GM23338 (cell line): ENCODE measurements around the gene PTPRN2. TPM values are rescaled to one million over a fixed set of nuclear protein-coding genes. Genes with fewer than 3 reads are reported as not detected.

Source experiments
- ATAC-seq: fragments of 200-7000 bp; cut with Tn5 transposase; 3 replicates; pipeline ENCODE4 v1.9.1; 2020
- DNase-seq: peaks from one replicate; pipeline ENCODE4 v3.0.0-alpha.2; 2015; ENCODE audit warnings: low spot score
- H2AFZ ChIP-seq: fragments of 200-600 bp; sonication (generic); 2 replicates; pipeline ENCODE4 v1.8.0; 2016; ENCODE audit warnings: antibody characterized with exemption, mild to moderate bottlenecking, moderate library complexity
- H3F3A ChIP-seq: fragments of 200-600 bp; sonication (generic); replicated peaks from 2 replicates; pipeline ENCODE4 v1.8.0; 2017; ENCODE audit warnings: antibody characterized with exemption, mixed run types, low read depth
- H3K27ac ChIP-seq: fragments of 200-600 bp; sonication (generic); 2 replicates; pipeline ENCODE4 v1.6.1; 2016; ENCODE audit warnings: low read depth
- H3K27me3 ChIP-seq: fragments of 200-600 bp; sonication (generic); 2 replicates; pipeline ENCODE4 v1.8.0; 2016; ENCODE audit warnings: mild to moderate bottlenecking, mixed run types, moderate library complexity; ENCODE audit not compliant: insufficient read depth
- H3K36me3 ChIP-seq: fragments of 200-600 bp; sonication (generic); 2 replicates; pipeline ENCODE4 v1.8.0; 2016; ENCODE audit warnings: mild to moderate bottlenecking; ENCODE audit not compliant: insufficient read depth
- H3K4me1 ChIP-seq: fragments of 200-600 bp; sonication (generic); 2 replicates; pipeline ENCODE4 v1.8.0; 2016; ENCODE audit warnings: mild to moderate bottlenecking, moderate library complexity; ENCODE audit not compliant: insufficient read depth
- H3K4me2 ChIP-seq: fragments of 200-600 bp; sonication (generic); 2 replicates; pipeline ENCODE4 v1.7.1; 2017; ENCODE audit warnings: mixed run types
- H3K4me3 ChIP-seq: fragments of 200-600 bp; sonication (generic); 2 replicates; pipeline ENCODE4 v1.6.1; 2016; ENCODE audit warnings: mixed run types
- H3K79me2 ChIP-seq: fragments of 200-600 bp; sonication (generic); replicated peaks from 2 replicates; pipeline ENCODE4 v1.8.0; 2017; ENCODE audit warnings: mild to moderate bottlenecking; ENCODE audit not compliant: insufficient read depth
- H3K9me2 ChIP-seq: fragments of 200-600 bp; sonication (generic); 2 replicates; pipeline ENCODE4 v1.8.0; 2017; ENCODE audit not compliant: insufficient read depth
- H4K20me1 ChIP-seq: fragments of 200-600 bp; sonication (generic); replicated peaks from 2 replicates; pipeline ENCODE4 v1.8.0; 2017; ENCODE audit warnings: mild to moderate bottlenecking; ENCODE audit not compliant: insufficient read depth
- H3K27ac Mint-ChIP-seq: 2 replicates; pipeline ENCODE4 v1.8.0; 2020; ENCODE audit warnings: inconsistent platforms, mild to moderate bottlenecking, moderate library complexity, mixed read lengths
- H3K27me3 Mint-ChIP-seq: 3 replicates; pipeline ENCODE4 v1.8.0; 2022; ENCODE audit warnings: low read depth, mild to moderate bottlenecking, moderate library complexity, mixed read lengths, inconsistent platforms; ENCODE audit not compliant: insufficient read depth, poor library complexity
- H3K36me3 Mint-ChIP-seq: 3 replicates; pipeline ENCODE4 v1.8.0; 2021; ENCODE audit warnings: low read depth, mild to moderate bottlenecking, inconsistent platforms, moderate library complexity, mixed read lengths
- H3K4me1 Mint-ChIP-seq: 3 replicates; pipeline ENCODE4 v1.8.0; 2020; ENCODE audit warnings: mild to moderate bottlenecking, inconsistent platforms, mixed read lengths
- H3K4me3 Mint-ChIP-seq: 3 replicates; pipeline ENCODE4 v1.8.0; 2021; ENCODE audit warnings: moderate library complexity, mild to moderate bottlenecking, inconsistent platforms, mixed read lengths
- H3K9me3 Mint-ChIP-seq: 3 replicates; pipeline ENCODE4 v1.8.0; 2020; ENCODE audit warnings: moderate library complexity, mild to moderate bottlenecking, inconsistent platforms, mixed read lengths
- CREB1 ChIP-seq: fragments of 250-450 bp; sonication (Bioruptor Pico); IDR thresholded peaks from 2 replicates; pipeline ENCODE4 v1.5.0; 2020; ENCODE audit warnings: low read depth, mild to moderate bottlenecking, moderate library complexity
- EZH2phosphoT487 ChIP-seq: fragments of 200-600 bp; sonication (generic); IDR thresholded peaks from one replicate; pipeline ENCODE4 v1.8.1; 2018; ENCODE audit warnings: antibody characterized with exemption; ENCODE audit not compliant: unreplicated experiment
- NANOG ChIP-seq: IDR thresholded peaks from 2 replicates; pipeline ENCODE4 v1.6.1; 2016; ENCODE audit warnings: antibody characterized with exemption, borderline replicate concordance
- STAT1 ChIP-seq: IDR thresholded peaks from one replicate; pipeline ENCODE4 v1.6.1; 2016; ENCODE audit warnings: antibody characterized with exemption; ENCODE audit not compliant: unreplicated experiment
- polyA plus RNA-seq: library from polyadenylated mRNA; unstranded; fragments of >200 nt; fragmentation: Nextera tagmentation; extraction: Ambion mirVana; gene quantifications from 2 replicates; pipeline ENCODE4 v1.2.1, GENCODE V29; 2016
- total RNA-seq: library from RNA; depleted of rRNA; stranded (reverse); fragments of >200 nt; shearing (Covaris generic); gene quantifications from 2 replicates; pipeline ENCODE4 v1.2.3, GENCODE V29; 2014
- TF ChIP-seq, protein P1 (sequence below), 2 experiments: fragments of 200-600 bp in 1 of 2; sonication (generic) in 1 of 2; conservative IDR thresholded peaks; 2 replicates each; pipeline versions ENCODE4 v1.5.1 to v1.6.1; 2016 to 2017; ENCODE audit warnings: antibody characterized with exemption in 2 of 2, low read depth in 2 of 2, mild to moderate bottlenecking in 2 of 2, moderate library complexity in 1 of 2
- TF ChIP-seq, protein P2 (sequence below): IDR thresholded peaks from 2 replicates; pipeline ENCODE4 v1.6.1; 2016; ENCODE audit warnings: antibody characterized with exemption
- TF ChIP-seq, protein P3 (sequence below): IDR thresholded peaks from one replicate; pipeline ENCODE4 v1.6.1; 2018; ENCODE audit warnings: antibody characterized with exemption; ENCODE audit not compliant: unreplicated experiment

The PTPRN2 gene
- total and polyA plus RNA-seq, 2 experiments from 2014 or later, result 0.87 to 4.0 TPM

DNA sequence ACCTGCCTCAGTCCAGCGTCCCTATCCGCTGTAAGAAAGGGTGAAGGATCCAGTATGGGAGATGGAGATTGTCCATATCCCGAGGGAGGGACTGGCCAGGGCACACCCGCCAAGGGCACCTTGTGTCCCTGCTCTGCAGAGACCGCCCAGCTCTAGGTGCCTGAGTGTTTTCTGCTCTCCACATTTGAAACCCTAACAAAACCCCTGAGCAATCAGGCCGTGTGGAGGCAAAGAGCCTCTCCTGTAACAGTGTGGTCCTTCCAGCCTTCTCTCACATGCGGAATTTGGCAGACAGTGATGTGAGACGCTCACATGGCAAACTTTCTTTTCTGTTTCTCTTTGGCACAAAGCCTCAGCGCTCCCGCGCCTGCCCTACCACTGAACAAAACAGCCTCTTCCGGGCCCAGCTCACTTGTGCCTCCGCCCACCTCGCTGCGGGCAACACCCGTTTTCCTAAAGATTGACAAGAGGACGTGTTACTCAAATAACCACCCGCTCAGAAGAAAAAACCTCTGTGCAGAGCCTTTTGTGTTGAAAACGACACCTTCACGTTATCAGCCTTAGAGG, 736.0 kb downstream of the PTPRN2 start (continued):
- TF ChIP-seq, protein P1, sequence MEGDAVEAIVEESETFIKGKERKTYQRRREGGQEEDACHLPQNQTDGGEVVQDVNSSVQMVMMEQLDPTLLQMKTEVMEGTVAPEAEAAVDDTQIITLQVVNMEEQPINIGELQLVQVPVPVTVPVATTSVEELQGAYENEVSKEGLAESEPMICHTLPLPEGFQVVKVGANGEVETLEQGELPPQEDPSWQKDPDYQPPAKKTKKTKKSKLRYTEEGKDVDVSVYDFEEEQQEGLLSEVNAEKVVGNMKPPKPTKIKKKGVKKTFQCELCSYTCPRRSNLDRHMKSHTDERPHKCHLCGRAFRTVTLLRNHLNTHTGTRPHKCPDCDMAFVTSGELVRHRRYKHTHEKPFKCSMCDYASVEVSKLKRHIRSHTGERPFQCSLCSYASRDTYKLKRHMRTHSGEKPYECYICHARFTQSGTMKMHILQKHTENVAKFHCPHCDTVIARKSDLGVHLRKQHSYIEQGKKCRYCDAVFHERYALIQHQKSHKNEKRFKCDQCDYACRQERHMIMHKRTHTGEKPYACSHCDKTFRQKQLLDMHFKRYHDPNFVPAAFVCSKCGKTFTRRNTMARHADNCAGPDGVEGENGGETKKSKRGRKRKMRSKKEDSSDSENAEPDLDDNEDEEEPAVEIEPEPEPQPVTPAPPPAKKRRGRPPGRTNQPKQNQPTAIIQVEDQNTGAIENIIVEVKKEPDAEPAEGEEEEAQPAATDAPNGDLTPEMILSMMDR (conservative IDR thresholded peaks at IDR 0.05; ENCODE audit: low read depth in 2 of 2), result no peak
- no peak for TF ChIP-seq STAT1
- TF ChIP-seq EZH2phosphoT487, result no peak
- TF ChIP-seq NANOG, result no peak
- TF ChIP-seq, protein P2, sequence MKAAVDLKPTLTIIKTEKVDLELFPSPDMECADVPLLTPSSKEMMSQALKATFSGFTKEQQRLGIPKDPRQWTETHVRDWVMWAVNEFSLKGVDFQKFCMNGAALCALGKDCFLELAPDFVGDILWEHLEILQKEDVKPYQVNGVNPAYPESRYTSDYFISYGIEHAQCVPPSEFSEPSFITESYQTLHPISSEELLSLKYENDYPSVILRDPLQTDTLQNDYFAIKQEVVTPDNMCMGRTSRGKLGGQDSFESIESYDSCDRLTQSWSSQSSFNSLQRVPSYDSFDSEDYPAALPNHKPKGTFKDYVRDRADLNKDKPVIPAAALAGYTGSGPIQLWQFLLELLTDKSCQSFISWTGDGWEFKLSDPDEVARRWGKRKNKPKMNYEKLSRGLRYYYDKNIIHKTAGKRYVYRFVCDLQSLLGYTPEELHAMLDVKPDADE, result no peak

DNA sequence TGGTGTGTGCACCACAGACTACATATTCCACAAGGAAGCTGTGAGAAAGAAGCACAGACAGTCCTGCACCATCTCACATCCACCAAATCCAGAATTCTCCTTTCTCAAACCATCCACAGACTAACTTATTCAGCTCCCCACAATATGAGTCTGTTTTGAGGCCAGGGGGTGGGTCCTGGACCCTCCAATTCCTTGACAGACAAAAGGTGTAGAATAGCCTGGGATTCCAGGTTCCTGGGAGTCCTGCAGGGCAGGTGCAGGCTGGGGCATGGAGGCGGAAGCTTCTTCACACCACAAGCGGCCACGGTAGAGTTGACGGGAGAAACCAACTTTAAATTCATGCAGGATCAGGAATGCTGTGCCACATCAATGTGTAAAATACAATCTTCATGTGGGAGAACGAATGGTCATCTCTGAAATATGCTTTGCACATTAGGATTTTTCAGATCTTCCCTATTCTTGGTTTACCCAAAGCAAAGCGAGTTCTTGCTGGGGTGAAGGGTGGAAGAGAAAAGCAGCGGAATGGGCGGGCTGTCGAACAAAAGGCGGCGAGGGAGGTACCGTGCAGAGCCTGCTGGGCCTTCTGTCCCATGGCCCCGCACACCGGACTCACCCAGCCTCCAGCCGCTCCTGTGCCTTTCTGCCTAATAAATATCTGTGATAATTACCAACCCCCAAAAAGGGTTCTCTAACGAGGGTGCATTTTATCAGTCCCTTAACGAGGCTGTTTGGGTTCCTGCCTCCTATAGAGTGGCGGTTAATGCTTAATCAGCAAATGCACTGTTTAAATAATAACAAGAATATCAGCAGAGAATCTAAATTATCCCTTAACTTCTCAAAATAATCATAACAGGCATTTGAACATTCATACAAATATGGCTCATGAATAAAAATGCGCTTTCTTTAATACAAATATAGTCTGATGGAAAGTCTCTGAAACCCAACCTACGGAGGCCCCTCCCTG, 736.9 kb downstream of the PTPRN2 start:
- no peaks in the 10 kb centered on the region for H3K79me2 ChIP-seq
- H3K4me2 ChIP-seq, result no peak overlapping the region
- no peaks in the 10 kb centered on the region for H3K9me2 ChIP-seq
- Mint-ChIP-seq H3K36me3 (peaks cover 41% of the 10 kb centered on the region), H3K27ac (no peak overlapping the region), H3K27me3 (peaks cover 8% of the 10 kb centered on the region), H3K4me3 (no peak overlapping the region), H3K4me1 (no peaks in the 10 kb centered on the region), H3K9me3 (no peaks in the 10 kb centered on the region; the same call in 1 of the 3 replicates)
- H3K27ac ChIP-seq, result no peak overlapping the region
- ATAC-seq, result no peak
- H3K27me3 ChIP-seq, result no peaks in the 10 kb centered on the region
- H2AFZ ChIP-seq, result no peak overlapping the region
- H3K36me3 ChIP-seq, result no peaks in the 10 kb centered on the region; the same call in 1 of the 2 replicates
- H3K4me3 ChIP-seq, result no peak overlapping the region
- no peaks in the 10 kb centered on the region for H4K20me1 ChIP-seq
- H3F3A ChIP-seq, result no peaks in the 10 kb centered on the region
- DNase-seq, result no peak
- no peaks in the 10 kb centered on the region for H3K4me1 ChIP-seq
- TF ChIP-seq, protein P3, sequence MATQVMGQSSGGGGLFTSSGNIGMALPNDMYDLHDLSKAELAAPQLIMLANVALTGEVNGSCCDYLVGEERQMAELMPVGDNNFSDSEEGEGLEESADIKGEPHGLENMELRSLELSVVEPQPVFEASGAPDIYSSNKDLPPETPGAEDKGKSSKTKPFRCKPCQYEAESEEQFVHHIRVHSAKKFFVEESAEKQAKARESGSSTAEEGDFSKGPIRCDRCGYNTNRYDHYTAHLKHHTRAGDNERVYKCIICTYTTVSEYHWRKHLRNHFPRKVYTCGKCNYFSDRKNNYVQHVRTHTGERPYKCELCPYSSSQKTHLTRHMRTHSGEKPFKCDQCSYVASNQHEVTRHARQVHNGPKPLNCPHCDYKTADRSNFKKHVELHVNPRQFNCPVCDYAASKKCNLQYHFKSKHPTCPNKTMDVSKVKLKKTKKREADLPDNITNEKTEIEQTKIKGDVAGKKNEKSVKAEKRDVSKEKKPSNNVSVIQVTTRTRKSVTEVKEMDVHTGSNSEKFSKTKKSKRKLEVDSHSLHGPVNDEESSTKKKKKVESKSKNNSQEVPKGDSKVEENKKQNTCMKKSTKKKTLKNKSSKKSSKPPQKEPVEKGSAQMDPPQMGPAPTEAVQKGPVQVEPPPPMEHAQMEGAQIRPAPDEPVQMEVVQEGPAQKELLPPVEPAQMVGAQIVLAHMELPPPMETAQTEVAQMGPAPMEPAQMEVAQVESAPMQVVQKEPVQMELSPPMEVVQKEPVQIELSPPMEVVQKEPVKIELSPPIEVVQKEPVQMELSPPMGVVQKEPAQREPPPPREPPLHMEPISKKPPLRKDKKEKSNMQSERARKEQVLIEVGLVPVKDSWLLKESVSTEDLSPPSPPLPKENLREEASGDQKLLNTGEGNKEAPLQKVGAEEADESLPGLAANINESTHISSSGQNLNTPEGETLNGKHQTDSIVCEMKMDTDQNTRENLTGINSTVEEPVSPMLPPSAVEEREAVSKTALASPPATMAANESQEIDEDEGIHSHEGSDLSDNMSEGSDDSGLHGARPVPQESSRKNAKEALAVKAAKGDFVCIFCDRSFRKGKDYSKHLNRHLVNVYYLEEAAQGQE, result no peak
- no peak for TF ChIP-seq CREB1
- TF ChIP-seq STAT1, result no peak
